PFSK-1 (cell line): ENCODE measurements around the gene SAP30L.

Experiments
- FOXP2 ChIP-seq: optimal IDR thresholded peaks from 2 replicates; pipeline ENCODE3; 2011; ENCODE audit warnings: borderline replicate concordance, control low read depth, inconsistent platforms; ENCODE audit not compliant: insufficient read depth; ENCODE audit errors: extremely low read length, extremely low read depth
- POLR2AphosphoS5 ChIP-seq: IDR thresholded peaks from 2 replicates; pipeline ENCODE4 v1.6.1; 2012; ENCODE audit warnings: low read depth, mild to moderate bottlenecking, control low read depth, low read length, moderate library complexity
- REST ChIP-seq, 2 experiments: IDR thresholded peaks; 2 replicates each; pipeline versions ENCODE4 v1.6.1 to v1.8.0; 2011 to 2012; ENCODE audit warnings: low read depth in 2 of 2, low read length in 2 of 2, control low read depth in 1 of 2, inconsistent platforms in 1 of 2, mild to moderate bottlenecking in 1 of 2, moderate library complexity in 1 of 2; ENCODE audit not compliant: insufficient read depth in 1 of 2
- SIN3A ChIP-seq: IDR thresholded peaks from 2 replicates; pipeline ENCODE4 v1.6.1; 2012; ENCODE audit warnings: mild to moderate bottlenecking, low read length, moderate library complexity, borderline replicate concordance; ENCODE audit not compliant: insufficient read depth
- TAF1 ChIP-seq: IDR thresholded peaks from 2 replicates; pipeline ENCODE4 v1.6.1; 2012; ENCODE audit warnings: low read length, control low read depth, borderline replicate concordance; ENCODE audit not compliant: insufficient read depth

- TF ChIP-seq TAF1: no peak
- no peak for TF ChIP-seq POLR2AphosphoS5
- TF ChIP-seq SIN3A: no peak
- no peak for TF ChIP-seq REST (IDR thresholded peaks at IDR 0.05; ENCODE audit: insufficient read depth in 1 of 2, low read depth in 2 of 2, low read length in 2 of 2)
- no peak for TF ChIP-seq FOXP2
Observed at GRCh38 chr5:154410786-154411185, 35.0 kb upstream of the SAP30L start.
